GM18517 (cell line): Measurements from ENCODE around the gene MSX1.

Experiments
- ATAC-seq: cut with Tn5 transposase; IDR thresholded peaks from one replicate; pipeline ENCODE4 v1.9.1; 2021; ENCODE audit warnings: mild to moderate bottlenecking, moderate library complexity; ENCODE audit not compliant: unreplicated experiment

The MSX1 gene

DNA sequence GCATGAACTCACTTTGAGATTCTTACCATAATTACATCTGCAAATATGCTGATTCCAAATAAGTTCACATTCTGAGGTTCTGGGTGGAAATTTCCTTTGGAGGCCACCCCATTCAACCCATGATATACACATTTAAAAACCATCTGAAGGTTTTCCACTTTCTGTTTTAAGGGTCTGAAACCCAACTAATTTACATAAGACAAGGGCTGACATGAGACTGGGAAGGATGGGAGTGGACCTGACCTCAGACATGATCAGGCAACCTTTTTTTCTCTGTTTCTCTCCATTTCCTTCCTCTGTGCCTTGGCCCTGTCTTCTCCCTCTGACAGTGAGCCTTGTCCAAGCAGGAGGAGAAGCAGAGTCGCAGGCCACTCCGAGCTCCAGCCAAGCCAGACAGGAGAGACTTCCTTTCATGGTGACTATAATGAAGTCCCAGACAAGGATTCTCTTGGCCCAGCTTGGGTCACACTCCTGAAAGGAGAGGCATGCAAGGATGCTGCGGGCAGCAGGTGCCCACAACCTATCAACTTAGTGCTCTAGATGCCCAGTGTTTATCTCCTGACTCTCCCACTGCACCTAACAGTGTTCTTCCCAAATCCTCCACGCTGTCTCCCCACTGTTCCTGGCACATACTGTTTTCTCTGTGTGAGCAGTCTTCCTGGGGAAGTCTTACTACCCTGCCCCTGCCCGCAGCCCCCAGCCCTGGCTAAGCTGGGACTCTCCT lies 39.9 kb downstream of the MSX1 start:
- ATAC-seq: no peak

DNA sequence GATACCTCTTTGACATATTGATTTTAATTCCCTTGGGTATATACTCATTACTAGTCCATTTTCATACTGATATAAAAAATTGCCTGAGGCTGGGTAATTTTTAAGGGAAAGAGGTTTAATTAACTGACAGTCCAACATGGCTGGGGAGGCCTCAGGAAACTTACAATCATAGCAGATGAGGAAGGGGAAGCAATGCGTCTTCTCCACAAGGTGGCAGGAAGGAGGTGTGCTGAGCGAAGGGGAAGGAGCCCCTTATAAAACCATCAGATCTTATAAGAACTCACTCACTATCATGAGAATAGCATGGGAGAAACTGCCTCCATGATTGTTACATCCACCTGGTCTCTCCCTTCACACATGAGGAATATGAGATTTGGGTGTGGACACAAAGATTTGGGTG lies 42.4 kb downstream of the MSX1 start:
- ATAC-seq: no peak

DNA sequence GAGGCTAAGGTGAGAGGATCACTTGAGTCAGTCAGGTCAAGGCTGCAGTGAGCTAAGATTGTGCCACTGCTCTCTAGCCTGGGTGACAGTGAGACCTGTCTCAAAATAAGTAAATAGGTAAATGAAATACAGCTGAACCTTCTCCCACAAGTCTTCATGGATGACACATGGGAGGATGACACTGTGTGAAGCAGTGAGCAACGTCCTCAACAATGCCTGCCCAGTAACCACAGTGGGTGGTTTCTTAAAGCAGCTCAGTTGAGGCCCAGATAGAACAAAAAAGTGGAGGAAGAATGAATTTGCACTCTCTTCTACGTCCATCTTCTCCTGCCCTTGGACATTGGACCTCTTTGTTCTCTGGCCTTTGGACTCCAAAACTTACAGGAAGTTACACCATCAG lies 52.7 kb downstream of the MSX1 start:
- no peak for ATAC-seq

DNA sequence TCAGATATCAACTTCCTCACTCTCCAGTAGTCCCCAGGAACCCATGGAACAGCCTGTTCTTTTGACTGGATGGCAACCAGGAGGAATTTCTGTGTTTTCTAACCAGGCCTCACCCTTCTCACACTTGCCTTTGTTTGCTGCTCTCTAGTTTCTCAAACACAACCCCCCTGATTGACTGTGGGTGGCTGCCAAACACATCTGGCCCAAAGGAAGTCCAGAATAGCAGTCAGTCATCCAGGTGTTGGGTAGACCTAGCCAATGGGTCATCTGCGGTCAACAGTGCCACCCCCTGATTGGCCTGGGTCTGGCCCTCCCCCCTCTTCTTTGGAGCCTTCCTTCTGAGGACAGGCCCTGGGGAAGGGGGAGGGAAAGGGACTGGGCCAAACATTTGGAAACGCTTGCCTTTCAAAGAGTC lies 53.7 kb downstream of the MSX1 start:
- no peak for ATAC-seq
